ENCODE measurements around the gene CLEC16A.

Gene CLEC16A

DNA sequence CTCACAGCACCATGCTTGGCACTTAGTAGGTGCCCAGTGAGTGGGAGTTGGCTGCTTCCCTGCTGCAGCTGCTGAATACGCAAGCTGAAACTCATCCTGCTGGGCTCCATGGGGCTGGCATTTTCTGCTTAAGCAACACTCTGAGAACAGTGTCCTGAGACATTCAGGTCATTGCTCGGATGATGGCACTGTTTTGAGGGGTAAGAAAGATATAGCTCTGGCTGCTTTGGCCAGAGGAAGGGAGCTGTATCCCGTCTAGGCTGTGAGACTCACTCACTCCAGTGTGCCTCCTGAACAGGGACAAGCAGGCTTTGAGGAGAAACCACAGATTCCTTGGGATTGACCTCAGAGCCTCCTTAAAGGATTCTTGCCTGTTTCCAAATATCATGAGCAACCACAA, 120.5 kb downstream of the CLEC16A start:
- no peak for DNase-seq

DNA sequence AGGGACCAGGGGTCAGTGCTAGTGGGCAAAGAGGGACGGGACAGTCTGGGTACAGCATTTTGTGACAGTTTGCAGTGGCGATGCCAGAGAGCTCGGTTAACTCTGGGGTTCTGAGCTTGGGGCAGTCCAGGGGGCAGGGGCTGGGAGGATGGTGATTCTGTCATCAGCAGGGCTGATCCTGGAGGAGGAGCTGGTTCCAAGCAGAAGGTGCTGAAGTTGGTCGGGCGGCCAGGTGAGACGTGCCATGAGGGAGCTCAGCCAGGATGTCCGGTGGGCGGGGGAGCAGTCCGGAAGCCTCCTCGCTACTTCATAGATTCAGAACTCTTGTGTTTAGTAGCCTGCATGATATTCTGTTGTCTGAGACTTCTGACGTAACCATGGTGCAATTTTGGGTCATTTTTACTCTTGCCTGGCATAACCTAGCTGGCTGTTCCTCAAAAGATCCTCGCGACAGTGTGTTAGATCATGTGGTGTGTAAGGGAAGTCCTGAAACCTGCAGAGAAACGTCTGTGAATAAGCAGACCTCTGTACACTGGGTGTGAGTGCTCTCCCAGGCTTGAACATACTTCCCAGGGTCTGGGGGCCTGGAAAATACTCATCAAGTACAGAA, 122.0 kb downstream of the CLEC16A start:
- DNase-seq, result no peak

DNA sequence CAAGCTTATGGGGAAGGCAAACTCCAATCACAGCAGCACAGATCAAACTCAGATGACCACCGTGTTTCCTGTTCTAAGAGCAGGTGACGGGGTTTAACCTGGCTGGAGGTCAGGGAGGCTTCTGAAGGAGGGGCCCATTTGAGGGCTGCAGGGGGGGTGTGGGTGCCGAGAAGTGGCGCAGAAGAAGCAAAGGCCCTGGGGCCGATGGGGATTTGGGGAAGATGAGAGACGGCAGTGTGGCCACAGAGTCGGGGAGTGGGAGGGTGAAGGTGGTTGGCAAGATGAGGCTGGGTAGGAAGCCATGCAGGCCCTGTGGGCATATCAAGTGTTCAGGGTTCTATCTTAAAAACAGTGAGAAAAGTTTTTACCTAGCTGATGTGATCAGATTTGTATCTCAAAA, 122.9 kb downstream of the CLEC16A start:
- DNase-seq, result no peak

DNA sequence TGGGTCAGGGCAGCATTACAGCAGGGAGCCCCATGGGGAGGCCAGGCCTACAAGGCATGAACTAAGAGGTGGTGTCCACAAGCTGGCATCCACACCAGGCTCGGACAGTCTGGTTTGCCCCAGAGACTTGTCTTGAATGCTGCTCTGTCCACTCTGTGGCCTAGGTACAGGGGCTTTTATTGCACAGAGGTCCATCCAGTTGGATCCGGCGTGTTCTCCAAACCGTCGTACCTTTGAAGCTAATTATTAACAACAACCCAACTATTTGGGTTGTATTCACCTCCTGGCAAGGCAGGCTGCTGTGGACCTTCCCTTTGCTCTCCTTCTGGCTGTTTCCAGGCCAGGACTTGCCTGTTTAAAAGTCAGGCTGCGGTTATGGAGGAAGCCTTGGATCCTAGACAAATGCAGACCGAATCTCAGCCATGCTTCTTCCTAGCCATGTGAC, 123.4 kb downstream of the CLEC16A start:
- DNase-seq, result no peak

GRCh38 chr16:11071829-11072228, 127.5 kb downstream of the CLEC16A start:
- DNase-seq, result no peak

DNA sequence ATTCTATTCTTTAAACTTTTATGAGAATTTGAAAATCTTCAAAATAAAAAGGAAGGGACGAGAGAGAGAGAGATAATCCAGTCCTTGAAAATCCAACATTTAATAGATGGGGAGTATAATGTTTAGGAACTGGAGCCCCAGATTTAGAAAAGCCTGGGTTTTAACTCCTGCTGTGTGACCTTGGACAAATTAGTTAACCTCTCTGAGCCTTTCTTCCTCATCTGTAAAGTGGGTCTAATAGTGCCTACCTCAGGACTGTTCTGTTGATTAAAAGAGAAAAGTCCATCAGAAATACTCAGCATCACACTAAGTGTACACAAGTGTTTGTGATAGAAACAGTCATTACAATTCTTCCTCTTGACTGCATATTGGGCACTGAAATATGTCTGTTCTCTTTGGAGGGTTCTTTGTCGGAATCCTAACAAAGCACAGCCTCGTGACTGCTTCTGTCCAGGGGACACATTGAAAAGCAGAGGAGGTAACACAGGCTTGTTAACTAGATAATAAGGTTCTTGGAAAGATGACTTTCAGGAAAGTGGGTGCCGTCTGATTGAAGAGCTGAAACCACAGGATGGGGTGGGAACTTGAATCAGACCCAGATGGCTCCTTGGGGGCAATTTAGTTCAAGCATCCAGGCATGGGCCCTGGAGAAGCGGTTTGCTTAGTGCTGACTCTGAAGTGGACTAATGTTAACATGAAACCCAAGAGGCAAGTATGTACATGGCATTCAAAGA, 128.2 kb downstream of the CLEC16A start:
- DNase-seq, result no peak

DNA sequence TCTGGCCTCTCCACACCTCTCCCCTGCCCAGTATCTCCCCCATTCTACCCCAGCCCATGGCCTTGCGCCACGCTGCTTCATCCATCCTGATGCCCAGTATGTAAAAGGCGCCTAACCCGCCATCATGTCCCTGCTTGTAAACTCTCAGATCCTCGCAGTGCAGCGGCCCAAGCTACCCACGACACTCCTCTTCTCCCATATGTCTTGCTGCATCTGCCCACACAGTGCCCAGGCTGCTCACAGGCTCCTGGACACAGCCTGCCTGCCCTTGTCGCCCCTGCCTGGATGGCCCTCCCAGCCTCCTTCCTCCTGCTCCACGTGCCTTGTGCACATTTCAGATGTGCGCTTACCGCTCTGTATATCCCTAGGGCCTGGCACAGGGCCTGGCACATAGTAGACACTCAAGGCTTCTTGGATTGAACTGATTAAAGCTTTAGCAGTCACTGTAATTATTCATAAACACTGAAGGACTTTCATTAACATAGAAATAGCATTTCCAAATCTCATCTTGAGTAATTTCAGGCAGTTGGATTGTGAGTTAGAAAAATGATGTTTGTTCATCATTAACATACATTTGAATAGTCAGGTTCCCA, 129.1 kb downstream of the CLEC16A start:
- no peak for DNase-seq

DNA sequence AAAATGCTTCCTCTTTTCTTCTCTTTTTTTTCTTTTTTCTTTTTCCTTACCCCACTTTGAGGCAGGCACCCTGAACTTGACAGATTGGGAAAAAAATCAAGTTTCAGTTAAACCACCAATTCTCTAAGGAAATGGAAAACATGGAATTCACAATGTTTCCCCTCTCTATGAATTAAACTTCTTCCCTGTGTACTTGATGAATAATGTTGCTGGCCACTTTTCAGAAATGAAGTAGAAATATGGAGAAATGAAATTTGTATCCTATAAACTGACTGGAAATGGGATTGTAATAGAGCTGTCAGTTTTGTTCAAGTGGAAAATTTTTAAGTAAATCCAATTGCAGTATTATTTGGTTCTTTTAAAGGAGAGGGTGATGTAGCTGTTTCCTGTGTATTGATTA, 129.8 kb downstream of the CLEC16A start:
- DNase-seq, result no peak

DNA sequence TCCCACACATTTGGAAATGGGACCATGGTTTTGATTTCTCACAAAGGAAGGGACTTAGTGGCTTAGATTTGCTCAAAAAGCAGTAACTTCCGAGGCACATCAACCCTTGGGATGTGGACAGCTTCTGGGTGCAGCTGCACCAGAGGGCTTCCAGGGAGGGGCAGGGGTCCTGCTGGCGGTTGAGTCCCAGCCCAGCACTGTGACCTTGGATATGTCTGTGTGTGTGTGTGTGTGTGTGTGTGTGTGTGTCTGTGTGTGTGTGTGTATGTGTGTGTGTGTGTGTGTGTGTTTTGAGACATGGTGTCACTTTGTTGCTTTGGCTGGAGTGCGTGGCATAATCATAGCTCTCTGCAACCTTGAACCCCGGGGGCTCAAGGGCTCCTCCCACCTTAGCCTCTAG, 130.8 kb downstream of the CLEC16A start:
- no peak for DNase-seq

- peak; percentile 60 to 87 for DNase-seq
Measured at GRCh38 chr16:11076259-11077018, 132.1 kb downstream of the CLEC16A start.

GRCh38 chr16:11078812-11079459, 134.6 kb downstream of the CLEC16A start:
- DNase-seq, result no peak

DNA sequence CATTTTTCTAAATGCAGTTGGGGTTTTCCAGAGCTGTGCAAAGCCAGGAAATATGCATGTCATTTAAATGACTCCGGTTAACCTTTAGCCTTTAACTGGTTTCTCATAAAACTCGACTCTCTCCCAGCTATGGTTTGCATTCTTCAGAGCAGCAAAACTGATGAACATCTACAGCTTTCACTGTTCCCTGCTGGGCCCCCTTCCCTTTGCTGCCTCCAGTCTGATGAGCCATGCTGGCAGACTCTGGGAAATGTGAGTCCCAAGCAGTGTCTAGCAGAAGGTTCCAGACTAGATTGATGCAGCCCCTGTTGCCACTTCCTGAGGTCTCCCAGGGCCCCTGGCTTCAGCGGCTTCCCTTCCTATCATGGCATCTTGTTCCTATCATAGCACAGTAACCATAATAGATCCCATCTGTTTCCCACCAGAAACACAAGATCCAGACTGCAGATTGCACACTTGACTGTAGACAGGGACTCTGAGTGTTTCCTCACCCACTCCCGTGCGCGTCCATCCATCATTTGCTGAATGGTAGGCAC, 135.4 kb downstream of the CLEC16A start:
- DNase-seq, result no peak

DNA sequence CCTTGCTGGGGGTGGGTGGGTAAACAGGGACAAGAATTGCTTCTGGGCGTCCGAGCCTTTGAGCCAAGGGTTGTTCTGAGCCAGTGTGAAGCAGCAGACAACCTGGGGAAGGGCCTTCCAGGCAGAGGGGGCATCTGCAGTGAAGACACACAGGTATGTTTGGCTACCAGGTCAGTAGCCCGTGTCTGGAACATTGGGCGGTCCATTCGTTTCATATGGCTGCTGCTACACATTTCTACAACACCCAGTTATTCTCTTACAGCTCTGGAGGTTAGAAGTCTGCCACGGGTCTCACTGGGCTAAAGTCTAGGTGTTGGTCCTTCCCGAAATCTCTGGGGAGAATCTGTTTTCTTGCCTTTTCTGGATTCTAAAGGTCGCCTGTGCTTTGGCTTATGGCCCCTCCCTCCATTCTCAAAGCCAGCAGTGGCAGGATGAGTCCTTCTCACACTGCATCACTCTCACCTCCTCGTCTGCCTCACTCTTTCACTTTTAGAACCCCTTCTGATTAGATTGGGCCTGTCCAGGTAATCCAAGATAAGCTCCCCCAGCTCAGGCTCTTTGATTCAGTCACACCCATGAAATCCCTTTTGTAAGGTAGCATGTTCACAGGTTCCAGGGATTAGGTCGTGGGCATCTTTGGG, 136.1 kb downstream of the CLEC16A start:
- no peak for DNase-seq

DNA sequence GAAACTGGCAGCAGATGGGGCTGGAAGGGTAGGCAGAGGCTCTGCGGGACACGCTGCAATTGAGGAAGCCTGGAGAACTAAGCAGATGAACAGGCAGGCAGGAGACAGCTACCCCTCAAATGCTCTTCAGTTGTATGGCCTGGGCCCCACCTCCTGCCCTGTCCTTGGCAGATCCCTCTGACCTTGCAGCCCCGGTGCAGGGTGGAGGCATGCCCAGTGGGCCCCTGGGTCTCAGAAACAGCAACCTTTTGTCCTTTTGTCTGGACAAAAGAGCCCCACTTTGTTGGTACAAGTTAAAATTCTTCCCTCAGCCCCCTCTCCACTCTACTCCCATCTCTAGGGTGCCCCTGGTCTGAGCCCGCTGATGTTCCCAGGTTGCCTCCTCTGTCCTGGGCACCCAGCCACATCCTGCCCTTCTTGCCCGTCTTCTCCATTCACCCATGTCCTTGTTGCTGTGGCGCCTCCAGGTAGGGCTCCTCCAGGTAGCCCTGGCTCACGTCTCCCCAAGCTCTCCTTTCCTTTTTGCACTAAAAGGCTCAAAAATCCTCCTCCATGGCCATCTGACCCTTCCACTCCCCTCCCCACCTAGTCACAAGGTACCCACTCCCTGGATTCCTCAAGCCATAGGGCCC, 136.8 kb downstream of the CLEC16A start:
- no peak for DNase-seq

- no peak for DNase-seq
Measured at GRCh38 chr16:11082108-11082859, 137.9 kb downstream of the CLEC16A start.

DNA sequence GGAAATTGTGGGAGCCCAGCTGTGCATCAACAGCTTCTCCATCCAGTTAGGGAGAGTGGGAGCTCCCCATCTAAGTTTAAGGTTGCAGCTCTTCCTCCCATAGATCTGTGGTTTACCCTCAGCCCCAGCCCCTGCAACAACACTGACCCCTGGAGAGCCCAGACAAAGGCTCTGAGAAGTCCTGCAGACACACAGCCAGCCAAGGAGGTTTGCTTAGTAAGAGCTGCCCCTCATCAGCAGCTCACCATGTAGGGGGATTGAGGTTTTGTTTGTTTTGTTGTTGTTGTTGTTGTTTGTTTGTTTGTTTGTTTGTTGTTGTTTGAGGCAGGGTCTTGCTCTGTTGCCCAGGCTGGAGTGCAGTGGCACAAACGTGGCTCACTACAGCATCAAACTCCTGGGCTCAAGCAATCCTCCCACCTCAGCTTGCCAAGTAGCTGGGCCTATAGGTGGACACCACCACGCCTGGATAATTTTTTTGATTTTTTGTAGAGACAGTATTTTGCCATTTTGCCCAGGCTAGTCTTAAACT, 138.6 kb downstream of the CLEC16A start:
- DNase-seq, result no peak

GRCh38 chr16:11084484-11084875, 140.1 kb downstream of the CLEC16A start:
- DNase-seq, result no peak

DNA sequence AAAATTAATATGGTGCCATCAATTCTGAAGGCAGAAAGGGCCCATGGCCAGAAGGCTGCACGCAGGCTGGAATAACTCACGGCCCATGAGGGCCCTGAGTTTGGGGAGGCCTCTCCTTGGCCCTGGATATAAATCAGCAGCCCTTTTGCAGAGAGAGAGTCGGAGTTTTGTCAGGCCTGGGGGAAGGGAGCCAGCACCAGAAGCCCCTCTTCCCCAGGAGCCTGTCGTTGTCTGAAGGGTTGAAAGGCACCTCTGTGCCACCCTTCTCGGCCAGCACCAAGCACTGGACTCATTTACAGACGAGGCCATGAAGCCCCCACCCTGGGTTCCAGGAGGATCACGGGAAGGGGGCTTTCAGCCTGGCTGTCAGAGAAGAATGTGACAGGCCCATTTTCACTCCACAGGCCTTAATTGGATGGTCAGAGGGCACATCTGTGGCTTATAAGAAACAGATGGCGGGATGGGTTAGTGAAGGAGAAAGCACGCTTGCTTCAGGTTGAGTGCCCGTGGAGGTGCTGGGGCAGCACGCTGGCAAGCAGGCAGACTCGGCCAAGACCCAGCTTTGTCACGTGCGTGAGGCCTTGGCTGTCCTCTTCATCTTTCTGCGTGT, 140.6 kb downstream of the CLEC16A start:
- no peak for DNase-seq

DNA sequence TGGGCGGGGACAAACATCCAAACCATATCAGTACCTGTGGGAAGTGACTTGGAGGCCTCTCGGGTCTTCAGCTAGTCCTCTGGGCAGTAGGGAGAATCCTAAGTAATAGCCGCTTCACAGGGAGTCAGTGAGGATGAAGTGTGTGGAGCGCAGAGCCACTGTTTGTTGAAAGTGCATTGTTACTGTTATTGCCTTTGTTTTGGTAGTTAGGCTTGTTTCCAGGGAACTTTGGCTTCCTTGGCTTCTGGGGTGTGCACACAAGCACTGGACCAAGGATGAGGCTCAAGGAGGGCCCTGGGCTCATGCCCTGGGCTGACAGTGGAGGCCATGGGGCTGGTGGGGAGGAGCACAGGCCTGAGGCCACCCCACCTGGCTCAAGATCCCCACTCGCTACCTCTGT, 141.6 kb downstream of the CLEC16A start:
- no peak for DNase-seq

GRCh38 chr16:11087691-11088073, 143.3 kb downstream of the CLEC16A start:
- DNase-seq, result no peak
